GM18909 (cell line): ENCODE data around the gene ZFP57.

ENCODE experiments used
- ATAC-seq: cut with Tn5 transposase; IDR thresholded peaks from one replicate; pipeline ENCODE4 v1.9.1; 2021; ENCODE audit warnings: mild to moderate bottlenecking; ENCODE audit not compliant: unreplicated experiment, poor library complexity

Gene ZFP57

DNA sequence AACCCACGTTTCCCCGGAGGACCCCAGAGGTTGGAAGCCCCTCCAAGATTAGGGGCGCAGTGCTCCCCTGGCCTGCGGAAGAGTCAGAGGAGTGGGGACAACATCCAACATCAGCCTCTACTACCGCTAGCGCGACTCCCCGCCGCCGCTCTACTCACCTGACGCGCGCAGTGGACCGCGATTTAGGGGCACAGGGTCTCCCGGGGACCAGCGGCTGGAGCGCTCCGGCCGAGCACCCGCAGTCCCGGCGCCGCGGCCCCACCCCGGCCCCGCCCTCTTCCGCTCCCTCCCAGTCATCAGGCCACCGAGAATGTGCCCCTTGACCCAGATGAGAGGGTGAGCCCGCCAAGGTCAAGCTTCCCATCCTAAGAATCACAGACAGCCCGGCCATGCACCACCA lies at the start of gene ZFP57:
ZFP57 (minus strand) TSS at position 249 of the 400 bp plus-strand sequence. CDS start 4,149 bp downstream, outside the sequence.
- no peak for ATAC-seq

- no peak for ATAC-seq
These were observed 49.7 kb upstream of the ZFP57 start for GRCh38 chr6:29730575-29731126.

GRCh38 chr6:29729774-29730328 lies 48.9 kb upstream of the ZFP57 start:
- no peak for ATAC-seq

GRCh38 chr6:29728875-29729270 lies 47.9 kb upstream of the ZFP57 start:
- no peak for ATAC-seq

DNA sequence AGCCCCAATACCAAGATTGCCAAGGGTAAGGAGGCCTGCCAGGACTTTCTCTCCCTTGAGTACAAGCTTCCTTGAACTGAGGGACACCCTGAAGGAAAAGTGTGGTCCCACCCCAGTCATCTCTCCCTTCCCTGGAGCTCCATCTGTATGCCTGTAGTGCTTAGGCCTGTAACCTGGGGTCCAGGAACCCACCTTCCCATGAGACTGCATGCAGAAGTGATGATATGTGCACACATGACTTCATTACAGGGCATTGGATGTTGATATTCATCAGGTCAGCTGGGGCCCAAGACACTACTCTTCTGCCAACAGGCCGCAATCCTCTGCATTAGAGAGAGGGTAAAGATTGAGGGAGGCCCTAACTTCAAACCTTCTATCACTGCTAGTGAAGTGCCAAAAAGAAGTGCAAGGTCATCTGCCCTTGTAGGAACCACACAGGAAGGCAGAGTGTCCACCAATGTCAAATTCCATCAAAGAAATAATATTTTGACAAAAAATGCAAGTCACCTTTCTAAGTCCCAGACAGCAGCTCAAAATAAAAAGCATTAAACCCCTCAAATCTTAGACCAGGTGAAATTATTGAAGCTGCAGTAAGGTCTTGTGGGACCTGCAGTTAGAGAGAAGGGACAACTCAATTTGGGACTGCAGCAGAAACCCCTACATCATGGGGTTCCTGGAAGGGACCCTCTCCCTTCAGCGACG lies 47.4 kb upstream of the ZFP57 start:
- ATAC-seq = no peak

- ATAC-seq = no peak
These were observed 46.7 kb upstream of the ZFP57 start for GRCh38 chr6:29727637-29728036.

DNA sequence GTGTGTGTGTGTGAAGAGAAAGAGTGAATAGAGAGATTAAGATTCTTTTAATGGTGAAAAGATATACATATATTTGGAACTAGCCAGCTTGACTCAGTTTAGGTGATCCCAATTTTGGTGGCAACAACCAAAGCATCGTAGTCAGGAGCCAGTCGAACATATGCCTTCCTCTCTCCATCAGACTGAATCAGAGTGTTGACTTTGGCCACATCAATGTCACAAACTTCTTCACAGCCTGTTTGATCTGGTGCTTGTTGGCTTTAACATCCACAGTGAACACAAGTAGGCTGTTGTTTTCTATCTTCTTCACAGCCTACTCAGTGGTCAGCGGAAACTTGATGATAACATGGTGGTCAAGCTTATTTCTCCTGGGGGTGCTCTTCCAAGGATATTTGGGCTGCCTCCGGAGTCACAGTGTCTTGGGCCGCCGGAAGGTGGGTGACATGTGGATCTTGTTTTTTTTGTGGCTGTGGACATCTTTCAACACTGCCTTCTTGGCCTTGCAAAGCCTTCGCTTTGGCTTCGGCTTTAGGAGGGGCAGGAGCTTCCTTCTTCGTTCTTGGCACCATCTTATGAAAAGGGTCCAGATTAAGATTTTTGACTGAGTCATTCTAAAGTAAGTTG lies 45.7 kb upstream of the ZFP57 start:
- ATAC-seq = no peak

DNA sequence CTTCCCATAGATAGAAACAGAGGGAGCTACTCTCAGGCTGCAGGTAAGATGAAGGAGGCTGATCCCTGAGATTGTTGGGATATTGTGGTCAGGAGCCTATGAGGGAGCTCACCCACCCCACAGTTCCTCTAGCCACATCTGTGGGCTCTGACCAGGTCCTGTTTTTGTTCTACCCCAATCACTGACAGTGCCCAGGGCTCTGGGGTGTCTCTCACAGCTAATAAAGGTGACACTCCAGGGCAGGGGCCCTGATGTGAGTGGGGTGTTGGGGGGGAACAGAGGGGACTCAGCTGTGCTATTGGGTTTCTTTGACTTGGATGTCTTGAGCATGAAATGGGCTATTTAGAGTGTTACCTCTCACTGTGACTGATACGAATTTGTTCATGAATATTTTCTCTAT lies 45.0 kb upstream of the ZFP57 start:
- no peak for ATAC-seq

DNA sequence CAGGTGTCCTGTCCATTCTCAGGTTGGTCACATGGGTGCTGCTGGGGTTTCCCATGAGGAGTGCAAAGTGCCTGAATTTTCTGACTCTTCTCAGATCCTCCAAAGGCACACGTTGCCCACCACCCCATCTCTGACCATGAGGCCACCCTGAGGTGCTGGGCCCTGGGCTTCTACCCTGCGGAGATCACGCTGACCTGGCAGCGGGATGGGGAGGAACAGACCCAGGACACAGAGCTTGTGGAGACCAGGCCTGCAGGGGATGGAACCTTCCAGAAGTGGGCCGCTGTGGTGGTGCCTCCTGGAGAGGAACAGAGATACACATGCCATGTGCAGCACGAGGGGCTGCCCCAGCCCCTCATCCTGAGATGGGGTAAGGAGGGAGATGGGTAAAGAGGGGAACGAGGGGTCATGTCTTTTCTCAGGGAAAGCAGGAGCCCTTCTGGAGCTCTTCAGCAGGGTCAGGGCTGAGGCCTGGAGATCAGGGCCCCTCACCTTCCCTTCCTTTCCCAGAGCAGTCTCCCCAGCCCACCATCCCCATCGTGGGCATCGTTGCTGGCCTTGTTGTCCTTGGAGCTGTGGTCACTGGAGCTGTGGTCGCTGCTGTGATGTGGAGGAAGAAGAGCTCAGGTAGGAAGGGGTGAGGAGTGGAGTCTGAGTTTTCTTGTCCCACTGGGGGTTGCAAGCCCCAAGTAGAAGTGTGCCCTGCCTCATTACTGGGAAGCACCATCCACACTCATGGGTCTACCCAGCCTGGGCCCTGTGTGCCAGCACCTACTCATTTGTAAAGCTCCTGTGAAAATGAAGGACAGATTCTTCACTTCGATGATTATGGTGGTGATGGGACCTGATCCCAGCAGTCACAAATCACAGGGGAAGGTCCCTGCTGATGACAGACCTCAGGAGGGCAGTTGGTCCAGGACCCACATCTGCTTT lies 44.3 kb upstream of the ZFP57 start:
- ATAC-seq = no peak

DNA sequence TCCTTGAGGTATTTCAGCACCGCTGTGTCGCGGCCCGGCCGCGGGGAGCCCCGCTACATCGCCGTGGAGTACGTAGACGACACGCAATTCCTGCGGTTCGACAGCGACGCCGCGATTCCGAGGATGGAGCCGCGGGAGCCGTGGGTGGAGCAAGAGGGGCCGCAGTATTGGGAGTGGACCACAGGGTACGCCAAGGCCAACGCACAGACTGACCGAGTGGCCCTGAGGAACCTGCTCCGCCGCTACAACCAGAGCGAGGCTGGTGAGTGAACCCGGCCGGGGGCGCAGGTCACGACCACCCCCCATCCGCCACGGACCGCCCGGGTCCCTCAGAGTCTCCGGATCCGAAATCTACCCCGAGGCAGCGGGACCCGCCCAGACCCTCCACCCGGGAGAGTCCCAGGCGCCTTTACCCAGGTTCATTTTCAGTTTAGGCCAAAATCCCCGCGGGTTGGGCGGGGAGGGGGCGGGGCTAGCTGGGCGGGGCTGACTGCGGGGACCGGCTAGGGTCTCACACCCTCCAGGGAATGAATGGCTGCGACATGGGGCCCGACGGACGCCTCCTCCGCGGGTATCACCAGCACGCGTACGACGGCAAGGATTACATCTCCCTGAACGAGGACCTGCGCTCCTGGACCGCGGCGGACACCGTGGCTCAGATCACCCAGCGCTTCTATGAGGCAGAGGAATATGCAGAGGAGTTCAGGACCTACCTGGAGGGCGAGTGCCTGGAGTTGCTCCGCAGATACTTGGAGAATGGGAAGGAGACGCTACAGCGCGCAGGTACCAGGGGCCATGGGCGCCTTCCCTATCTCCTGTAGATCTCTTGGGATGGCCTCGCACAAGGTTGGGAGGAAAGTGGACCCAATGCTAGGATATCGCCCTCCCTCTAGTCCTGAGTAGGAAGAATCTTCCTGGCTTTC lies 43.0 kb upstream of the ZFP57 start:
- ATAC-seq = peak; percentile 47

GRCh38 chr6:29723262-29723665 lies 42.3 kb upstream of the ZFP57 start, which contains the start of gene HLA-F:
TSS of gene HLA-F (plus strand) at chr6:29723434. CDS start at chr6:29723464, 30 bp downstream.
- ATAC-seq = peak; percentile 91

DNA sequence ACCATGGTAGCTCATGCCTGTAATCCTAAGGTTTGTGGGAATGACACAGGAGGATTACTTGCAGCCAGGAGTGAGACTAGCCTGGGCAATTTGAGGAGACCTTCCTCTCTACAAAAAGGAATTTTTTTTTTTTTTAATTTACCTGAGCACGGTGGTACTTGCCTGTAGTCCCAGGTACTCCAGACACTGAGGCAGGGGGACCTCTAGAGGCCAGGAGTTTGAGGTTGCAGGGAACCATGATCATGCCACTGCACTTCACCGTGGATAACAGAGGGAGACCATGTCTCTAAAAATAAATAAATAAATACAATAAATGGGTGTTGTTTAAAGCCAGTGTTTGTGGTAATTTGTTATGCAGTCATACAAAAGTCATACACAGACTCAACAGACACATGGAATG lies 39.9 kb upstream of the ZFP57 start:
- ATAC-seq = no peak

- no peak for ATAC-seq
These were observed 29.5 kb upstream of the ZFP57 start for GRCh38 chr6:29710281-29710941.

DNA sequence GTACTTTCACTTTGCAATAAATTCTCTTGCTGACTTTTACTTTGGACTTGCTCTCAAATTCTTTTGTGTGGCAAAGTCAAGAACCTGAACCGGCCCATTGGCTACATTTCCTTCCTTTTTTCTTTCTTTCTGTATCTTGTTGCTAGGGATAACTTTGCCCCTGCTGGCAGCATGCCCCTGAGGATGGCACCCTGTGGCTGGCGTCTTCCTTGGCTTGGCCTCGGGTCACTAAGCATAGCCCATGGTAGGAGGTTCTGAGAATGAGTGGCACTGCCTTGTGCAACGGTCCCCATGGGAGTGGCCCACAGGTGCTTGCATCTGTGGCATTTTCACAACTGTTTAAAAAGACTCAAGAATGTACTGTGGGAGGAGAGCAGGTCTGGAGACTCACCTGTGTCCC lies 28.2 kb upstream of the ZFP57 start:
- ATAC-seq = no peak

- ATAC-seq = no peak
These were observed 27.7 kb upstream of the ZFP57 start for GRCh38 chr6:29708432-29709179.

- ATAC-seq = no peak
These were observed 24.7 kb upstream of the ZFP57 start for GRCh38 chr6:29705389-29706231.

GRCh38 chr6:29702519-29703103 lies 21.7 kb upstream of the ZFP57 start:
- ATAC-seq = no peak
